Activated CD4-positive, alpha-beta T cell treated with anti-CD3 and anti-CD28 coated beads, Interleukin-2, Interleukin-4, amounts not matched to agents 100 ng/mL and 50 ng/mL, durations not matched to agents 16 hours and 8 hours (primary cell): Measurements from ENCODE around the gene HCN3.
A peak's percentile ranks its signal among the peaks of the same experiment; 100 is the strongest.
"Not testable (repeated sequence)": the region's sequence is repeated elsewhere in the genome, so short reads cannot be mapped to it uniquely, and the experiment has no call there.

Source experiments
- DNase-seq: peaks from one replicate; pipeline ENCODE4 v3.0.0-alpha.2; 2020; ENCODE audit warnings: low spot score

Gene HCN3

GRCh38 chr1:155277070-155277901, at the start of gene HCN3:
TSS of gene HCN3 (plus strand) at chr1:155277463. CDS start at chr1:155277591, 128 bp downstream.
- peak; percentile 97 for DNase-seq

GRCh38 chr1:155228096-155228427, 49.2 kb upstream of the HCN3 start:
- DNase-seq: no peak

GRCh38 chr1:155231302-155231701, 46.0 kb upstream of the HCN3 start:
- DNase-seq: not testable (repeated sequence)

- DNase-seq: not testable (repeated sequence)
Measured at GRCh38 chr1:155232001-155232978, 45.0 kb upstream of the HCN3 start.

GRCh38 chr1:155233502-155233901, 43.8 kb upstream of the HCN3 start:
- not testable (repeated sequence) for DNase-seq

- DNase-seq: not testable (repeated sequence)
Measured at GRCh38 chr1:155235375-155235774, 41.9 kb upstream of the HCN3 start.

GRCh38 chr1:155236451-155236850, 40.8 kb upstream of the HCN3 start:
- DNase-seq: no peak

GRCh38 chr1:155241069-155241679, 36.1 kb upstream of the HCN3 start:
- DNase-seq: peak; percentile 86

GRCh38 chr1:155241841-155242264, 35.4 kb upstream of the HCN3 start:
- peak; percentile 22 for DNase-seq

GRCh38 chr1:155242805-155243358, 34.4 kb upstream of the HCN3 start:
- DNase-seq: no peak

- DNase-seq: peak; percentile 99
Measured at GRCh38 chr1:155244368-155245162, 32.7 kb upstream of the HCN3 start.

- no peak for DNase-seq
Measured at GRCh38 chr1:155245163-155245524, 32.1 kb upstream of the HCN3 start.

GRCh38 chr1:155246796-155247195, 30.5 kb upstream of the HCN3 start:
- DNase-seq: not testable (repeated sequence)

- no peak for DNase-seq
Measured at GRCh38 chr1:155247667-155248553, 29.4 kb upstream of the HCN3 start.

- DNase-seq: no peak
Measured at GRCh38 chr1:155250246-155250632, 27.0 kb upstream of the HCN3 start.

GRCh38 chr1:155250633-155251449, 26.4 kb upstream of the HCN3 start:
- peak; percentile 97 for DNase-seq

GRCh38 chr1:155251566-155251965, 25.7 kb upstream of the HCN3 start:
- DNase-seq: no peak

- DNase-seq: no peak
Measured at GRCh38 chr1:155253208-155253607, 24.1 kb upstream of the HCN3 start.

GRCh38 chr1:155253797-155254196, 23.5 kb upstream of the HCN3 start:
- DNase-seq: no peak
